Activated T-cell treated with anti-CD3 and anti-CD28 coated beads, Interleukin-2, amount 50 U/mL, for 4 hours (primary cell): ENCODE results near the gene METTL14. TPM values are rescaled to one million over a fixed set of nuclear protein-coding genes. Genes with fewer than 3 reads are reported as not detected.
"Not testable (repeated sequence)": the region's sequence is repeated elsewhere in the genome, so short reads cannot be mapped to it uniquely, and the experiment has no call there.

Source experiments
- ATAC-seq, 2 donors: fragments of 200-7000 bp; cut with Tn5 transposase; one replicate each; pipeline ENCODE4 v1.10.0; 2021
- DNase-seq: peaks from one replicate; pipeline ENCODE4 v3.0.0-alpha.2; 2020
- H3K27me3 Mint-ChIP-seq: one replicate; pipeline ENCODE4 v1.8.0; 2021; ENCODE audit warnings: low read depth, mixed read lengths
- H3K36me3 Mint-ChIP-seq: one replicate; pipeline ENCODE4 v1.8.0; 2022; ENCODE audit warnings: mixed read lengths; ENCODE audit not compliant: insufficient read depth
- H3K4me1 Mint-ChIP-seq: one replicate; pipeline ENCODE4 v1.8.0; 2021; ENCODE audit warnings: low read depth, mixed read lengths
- H3K4me3 Mint-ChIP-seq: one replicate; pipeline ENCODE4 v1.8.0; 2021; ENCODE audit warnings: mild to moderate bottlenecking, moderate library complexity, mixed read lengths
- H3K9me3 Mint-ChIP-seq: one replicate; pipeline ENCODE4 v1.8.0; 2021; ENCODE audit warnings: mixed read lengths
- total RNA-seq, 3 donors: library from RNA; stranded (reverse); gene quantifications; one replicate each; pipeline ENCODE4 v1.2.1, GENCODE V29; 2021

The METTL14 gene
- total RNA-seq: 10 to 100 TPM; 38.5 to 45.6 (median 39.4) TPM

GRCh38 chr4:118684873-118685811, at the start of gene METTL14:
Gene METTL14, plus strand, starts transcription at chr4:118685392. Its CDS starts 143 bp downstream, at chr4:118685535.
- peak within 1 kb of the TSS; percentile 98 for H3K4me3 Mint-ChIP-seq
- peaks cover 5% of the 10 kb centered on the region for H3K36me3 Mint-ChIP-seq
- peaks cover 17% of the 10 kb centered on the region for H3K4me1 Mint-ChIP-seq
- peak; percentile 99 for ATAC-seq
- H3K27me3 Mint-ChIP-seq: no peaks in the 10 kb centered on the region
- peak; percentile 77 for DNase-seq
- no peaks in the 10 kb centered on the region for H3K9me3 Mint-ChIP-seq

GRCh38 chr4:118636126-118636525, 49.1 kb upstream of the METTL14 start:
- not testable (repeated sequence) for DNase-seq, ATAC-seq, H3K36me3 Mint-ChIP-seq, H3K27me3 Mint-ChIP-seq, H3K4me1 Mint-ChIP-seq, H3K9me3 Mint-ChIP-seq, H3K4me3 Mint-ChIP-seq

- H3K4me1 Mint-ChIP-seq, DNase-seq, H3K4me3 Mint-ChIP-seq, ATAC-seq, H3K36me3 Mint-ChIP-seq, H3K27me3 Mint-ChIP-seq, H3K9me3 Mint-ChIP-seq: not testable (repeated sequence)
Observed at GRCh38 chr4:118664665-118665064, 20.5 kb upstream of the METTL14 start.

GRCh38 chr4:118669220-118669619, 16.0 kb upstream of the METTL14 start:
- H3K9me3 Mint-ChIP-seq, ATAC-seq, H3K27me3 Mint-ChIP-seq, H3K36me3 Mint-ChIP-seq, H3K4me1 Mint-ChIP-seq, H3K4me3 Mint-ChIP-seq: not testable (repeated sequence)
- peak; percentile 20 for DNase-seq

GRCh38 chr4:118670968-118671367, 14.2 kb upstream of the METTL14 start:
- not testable (repeated sequence) for DNase-seq, ATAC-seq, H3K4me1 Mint-ChIP-seq, H3K9me3 Mint-ChIP-seq, H3K27me3 Mint-ChIP-seq, H3K4me3 Mint-ChIP-seq, H3K36me3 Mint-ChIP-seq

- no peak for ATAC-seq
- no peaks in the 10 kb centered on the region for H3K36me3 Mint-ChIP-seq
- DNase-seq: no peak
- H3K4me3 Mint-ChIP-seq: no peak overlapping the region
- H3K9me3 Mint-ChIP-seq: no peaks in the 10 kb centered on the region
- H3K4me1 Mint-ChIP-seq: no peaks in the 10 kb centered on the region
- H3K27me3 Mint-ChIP-seq: no peaks in the 10 kb centered on the region
Observed at GRCh38 chr4:118676128-118676527, 9.1 kb upstream of the METTL14 start.

- no peaks in the 10 kb centered on the region for H3K36me3 Mint-ChIP-seq
- no peak for DNase-seq
- H3K27me3 Mint-ChIP-seq: no peaks in the 10 kb centered on the region
- H3K4me1 Mint-ChIP-seq: no peaks in the 10 kb centered on the region
- no peaks in the 10 kb centered on the region for H3K9me3 Mint-ChIP-seq
- no peak overlapping the region for H3K4me3 Mint-ChIP-seq
- no peak for ATAC-seq
Observed at GRCh38 chr4:118680808-118681207, 4.4 kb upstream of the METTL14 start.

- ATAC-seq (no peak), DNase-seq (no peak)
- H3K36me3 Mint-ChIP-seq: peaks cover 3% of the 10 kb centered on the region
- no peak overlapping the region for H3K4me3 Mint-ChIP-seq
- peaks cover 17% of the 10 kb centered on the region for H3K4me1 Mint-ChIP-seq
- no peaks in the 10 kb centered on the region for H3K9me3 Mint-ChIP-seq
- H3K27me3 Mint-ChIP-seq: no peaks in the 10 kb centered on the region
Observed at GRCh38 chr4:118682928-118683327, 2.3 kb upstream of the METTL14 start.

- ATAC-seq (no peak), DNase-seq (no peak)
- H3K4me1 Mint-ChIP-seq: peaks cover 17% of the 10 kb centered on the region
- H3K36me3 Mint-ChIP-seq: peaks cover 3% of the 10 kb centered on the region
- no peaks in the 10 kb centered on the region for H3K27me3 Mint-ChIP-seq
- H3K9me3 Mint-ChIP-seq: no peaks in the 10 kb centered on the region
- H3K4me3 Mint-ChIP-seq: no peak overlapping the region
Observed at GRCh38 chr4:118683513-118683912, 1.7 kb upstream of the METTL14 start.

GRCh38 chr4:118703118-118703517, 17.9 kb downstream of the METTL14 start:
- Mint-ChIP-seq H3K36me3 (peaks cover 48% of the 10 kb centered on the region), H3K27me3 (no peaks in the 10 kb centered on the region), H3K4me3 (no peak overlapping the region), H3K9me3 (no peaks in the 10 kb centered on the region), H3K4me1 (no peaks in the 10 kb centered on the region)
- DNase-seq (no peak), ATAC-seq (no peak)

- no peak for ATAC-seq
- Mint-ChIP-seq H3K9me3 (no peaks in the 10 kb centered on the region), H3K4me3 (no peak overlapping the region), H3K27me3 (no peaks in the 10 kb centered on the region), H3K36me3 (peaks cover 43% of the 10 kb centered on the region), H3K4me1 (peaks cover 2% of the 10 kb centered on the region)
- no peak for DNase-seq
Observed at GRCh38 chr4:118711052-118711451, 25.9 kb downstream of the METTL14 start.

GRCh38 chr4:118712872-118713271, 27.7 kb downstream of the METTL14 start:
- Mint-ChIP-seq H3K4me1 (peaks cover 2% of the 10 kb centered on the region), H3K4me3 (no peak overlapping the region), H3K27me3 (no peaks in the 10 kb centered on the region), H3K9me3 (no peaks in the 10 kb centered on the region), H3K36me3 (peaks cover 37% of the 10 kb centered on the region)
- ATAC-seq (peak in 1 of 2 donors; percentile 57), DNase-seq (no peak)

GRCh38 chr4:118714682-118715081, 29.5 kb downstream of the METTL14 start:
- peaks cover 25% of the 10 kb centered on the region for H3K36me3 Mint-ChIP-seq
- ATAC-seq (no peak), DNase-seq (no peak)
- H3K9me3 Mint-ChIP-seq: no peaks in the 10 kb centered on the region
- no peak overlapping the region for H3K4me3 Mint-ChIP-seq
- peaks cover 2% of the 10 kb centered on the region for H3K4me1 Mint-ChIP-seq
- no peaks in the 10 kb centered on the region for H3K27me3 Mint-ChIP-seq

GRCh38 chr4:118716304-118716703, 31.1 kb downstream of the METTL14 start:
- no peaks in the 10 kb centered on the region for H3K9me3 Mint-ChIP-seq
- H3K27me3 Mint-ChIP-seq: no peaks in the 10 kb centered on the region
- H3K36me3 Mint-ChIP-seq: peaks cover 16% of the 10 kb centered on the region
- no peak for DNase-seq
- ATAC-seq: no peak
- peaks cover 2% of the 10 kb centered on the region for H3K4me1 Mint-ChIP-seq
- H3K4me3 Mint-ChIP-seq: no peak overlapping the region

- H3K9me3 Mint-ChIP-seq: no peaks in the 10 kb centered on the region
Observed at GRCh38 chr4:118718511-118719170, 33.4 kb downstream of the METTL14 start.

More at GRCh38 chr4:118718511-118719170, 33.4 kb downstream of the METTL14 start:
- DNase-seq (no peak), ATAC-seq (no peak)
- Mint-ChIP-seq H3K4me3 (no peak overlapping the region), H3K27me3 (no peaks in the 10 kb centered on the region), H3K4me1 (no peaks in the 10 kb centered on the region), H3K36me3 (peaks cover 8% of the 10 kb centered on the region)
